H1 (cell line): ENCODE results near the gene MSI2. TPM values are rescaled to one million over a fixed set of nuclear protein-coding genes. Genes with fewer than 3 reads are reported as not detected.
A peak's percentile ranks its signal among the peaks of the same experiment; 100 is the strongest.

Experiments
- CTCF ChIA-PET: fragments of 300-600 bp; sonication (Branson Sonifier 250); formaldehyde crosslinking; loops from one replicate; lab custom pipeline; 2021; ENCODE audit not compliant: partially characterized antibody; lab: Charles Lee
- POLR2A ChIA-PET: fragments of 300-600 bp; sonication (Branson Sonifier 250); formaldehyde crosslinking; loops from one replicate; lab custom pipeline; 2021; ENCODE audit warnings: inconsistent platforms; ENCODE audit not compliant: partially characterized antibody; lab: Charles Lee
- DNase-seq, 2 experiments: peaks; one replicate each; pipeline versions ENCODE4 v3.0.0 to v3.0.0-alpha.2; 2010 to 2022; ENCODE audit warnings: low spot score in 2 of 2, low read depth in 1 of 2, mixed read lengths in 1 of 2
- FAIRE-seq: peaks from 2 replicates; lab custom pipeline; 2011; peaks lifted over from hg19 to GRCh38; lab: Jason Lieb, UNC
- H2AFZ ChIP-seq: 2 replicates; pipeline ENCODE4 v1.8.1; 2012; ENCODE audit warnings: low read length, inconsistent platforms
- H2AK5ac ChIP-seq: 2 replicates; pipeline ENCODE4 v1.6.1; 2013; ENCODE audit warnings: low read depth, low read length
- H2BK120ac ChIP-seq: replicated peaks from 2 replicates; pipeline ENCODE3; 2013; ENCODE audit warnings: low read depth, low read length, inconsistent platforms
- H2BK12ac ChIP-seq: 2 replicates; pipeline ENCODE4 v1.6.1; 2013; ENCODE audit warnings: low read depth, low read length
- H2BK15ac ChIP-seq: 2 replicates; pipeline ENCODE4 v1.6.1; 2013; ENCODE audit warnings: low read length
- H2BK20ac ChIP-seq: 2 replicates; pipeline ENCODE4 v1.6.1; 2013; ENCODE audit warnings: low read length
- H2BK5ac ChIP-seq: 2 replicates; pipeline ENCODE4 v1.6.1; 2013; ENCODE audit warnings: low read depth, low read length
- H3K14ac ChIP-seq: 2 replicates; pipeline ENCODE4 v1.6.1; 2013; ENCODE audit warnings: inconsistent platforms; ENCODE audit not compliant: insufficient read length
- H3K18ac ChIP-seq: 2 replicates; pipeline ENCODE4 v1.6.1; 2013; ENCODE audit warnings: low read length; ENCODE audit errors: extremely low read depth
- H3K23ac ChIP-seq: 2 replicates; pipeline ENCODE4 v1.6.1; 2013; ENCODE audit warnings: inconsistent platforms; ENCODE audit not compliant: insufficient read length
- H3K23me2 ChIP-seq: 2 replicates; pipeline ENCODE4 v1.6.1; 2013; ENCODE audit warnings: low read depth, low read length
- H3K27ac ChIP-seq: 2 replicates; pipeline ENCODE4 v1.6.1; 2011; ENCODE audit warnings: low read depth, low read length, inconsistent platforms
- H3K27me3 ChIP-seq, 4 experiments: replicated peaks in 1 of 4; 1 replicate in 1 of 4; 2 replicates in 3 of 4; pipeline versions ENCODE4 v1.6.1 to v1.8.1; 2011 to 2013; ENCODE audit warnings: low read length in 3 of 4, mild to moderate bottlenecking in 3 of 4, inconsistent platforms in 2 of 4, mixed read lengths in 2 of 4, moderate library complexity in 1 of 4; ENCODE audit not compliant: control insufficient read depth in 3 of 4, insufficient read depth in 3 of 4; ENCODE audit errors: extremely low read depth in 1 of 4
- H3K36me3 ChIP-seq, 4 experiments: 2 replicates each; pipeline versions ENCODE4 v1.6.1 to v1.8.1; 2011 to 2013; ENCODE audit warnings: mild to moderate bottlenecking in 4 of 4, low read length in 3 of 4, moderate library complexity in 2 of 4, control low read depth in 1 of 4, inconsistent platforms in 1 of 4; ENCODE audit not compliant: insufficient read depth in 4 of 4, control insufficient read depth in 2 of 4
- H3K4ac ChIP-seq: replicated peaks from 2 replicates; pipeline ENCODE3; 2013; ENCODE audit warnings: low read length, low read depth, mixed read lengths, inconsistent platforms; ENCODE audit not compliant: insufficient read length
- H3K4me1 ChIP-seq, 4 experiments: replicated peaks in 1 of 4; 1 replicate in 1 of 4; 2 replicates in 3 of 4; pipeline versions ENCODE4 v1.6.1 to v1.8.1; 2011 to 2013; ENCODE audit warnings: low read length in 3 of 4, inconsistent platforms in 2 of 4, mixed read lengths in 1 of 4; ENCODE audit not compliant: insufficient read depth in 4 of 4, control insufficient read depth in 3 of 4
- H3K4me2 ChIP-seq, 2 experiments: 2 replicates each; pipeline versions ENCODE4 v1.6.1 to v1.8.1; 2011 to 2013; ENCODE audit warnings: low read depth in 2 of 2, low read length in 2 of 2, control low read depth in 1 of 2, inconsistent platforms in 1 of 2, mild to moderate bottlenecking in 1 of 2; ENCODE audit not compliant: insufficient read depth in 1 of 2
- H3K4me3 ChIP-seq, 4 experiments: fragments of 200-600, 300-600 bp in 1 of 4; sonication (generic), shearing (Covaris generic), sonication (Bioruptor Twin) in 1 of 4; 2 replicates each; pipeline versions ENCODE4 v1.5.1 to v1.8.1; 2011 to 2016; ENCODE audit warnings: low read length in 4 of 4, low read depth in 3 of 4, control low read depth in 2 of 4, inconsistent platforms in 2 of 4, mild to moderate bottlenecking in 2 of 4, mixed read lengths in 1 of 4, moderate library complexity in 1 of 4; ENCODE audit not compliant: insufficient read depth in 2 of 4; ENCODE audit errors: extremely low read depth in 1 of 4
- H3K56ac ChIP-seq: replicated peaks from 2 replicates; pipeline ENCODE3; 2013; ENCODE audit warnings: low read depth, mild to moderate bottlenecking, mixed read lengths, low read length, inconsistent platforms; ENCODE audit not compliant: insufficient read length
- H3K79me1 ChIP-seq: 2 replicates; pipeline ENCODE4 v1.6.1; 2013; ENCODE audit warnings: low read depth, low read length, control low read depth
- H3K79me2 ChIP-seq, 2 experiments: 2 replicates each; pipeline versions ENCODE4 v1.6.1 to v1.8.1; 2012 to 2013; ENCODE audit warnings: low read length in 2 of 2, mild to moderate bottlenecking in 2 of 2, inconsistent platforms in 1 of 2; ENCODE audit not compliant: insufficient read depth in 2 of 2, control insufficient read depth in 1 of 2
- H3K9ac ChIP-seq, 4 experiments: replicated peaks in 1 of 4; 1 replicate in 1 of 4; 2 replicates in 3 of 4; pipeline versions ENCODE4 v1.6.1 to v1.8.1; 2011 to 2013; ENCODE audit warnings: low read depth in 3 of 4, low read length in 3 of 4, control low read depth in 2 of 4, mild to moderate bottlenecking in 2 of 4, moderate library complexity in 2 of 4, inconsistent platforms in 1 of 4; ENCODE audit errors: extremely low read depth in 1 of 4
- H3K9me3 ChIP-seq, 2 experiments: 2 replicates each; pipeline versions ENCODE4 v1.6.1 to v1.8.1; 2012 to 2013; ENCODE audit warnings: mild to moderate bottlenecking in 2 of 2, moderate library complexity in 2 of 2, control low read depth in 1 of 2, inconsistent platforms in 1 of 2, low read depth in 1 of 2, low read length in 1 of 2, mixed read lengths in 1 of 2; ENCODE audit not compliant: insufficient read depth in 2 of 2
- H4K20me1 ChIP-seq, 2 experiments: replicated peaks in 1 of 2; 2 replicates each; pipeline versions ENCODE3 to v1.8.1; 2011 to 2013; ENCODE audit warnings: inconsistent platforms in 2 of 2, low read length in 2 of 2, mild to moderate bottlenecking in 1 of 2; ENCODE audit not compliant: insufficient read depth in 2 of 2, control insufficient read depth in 1 of 2
- H4K5ac ChIP-seq: 2 replicates; pipeline ENCODE4 v1.6.1; 2013; ENCODE audit warnings: low read length, low read depth, mixed read lengths, inconsistent platforms; ENCODE audit not compliant: insufficient read length
- H4K8ac ChIP-seq: 2 replicates; pipeline ENCODE4 v1.8.0; 2013; ENCODE audit warnings: mild to moderate bottlenecking, moderate library complexity, low read length, inconsistent platforms; ENCODE audit not compliant: insufficient read depth; ENCODE audit errors: extremely low read depth
- H4K91ac ChIP-seq: replicated peaks from 2 replicates; pipeline ENCODE3; 2013; ENCODE audit warnings: low read length, mixed read lengths, inconsistent platforms; ENCODE audit not compliant: insufficient read length
- BACH1 ChIP-seq: IDR thresholded peaks from 2 replicates; pipeline ENCODE4 v1.6.1; 2012; ENCODE audit warnings: low read length, improper control_type of control experiment
- CHD2 ChIP-seq: IDR thresholded peaks from 2 replicates; pipeline ENCODE4 v1.6.1; 2012; ENCODE audit warnings: low read length, improper control_type of control experiment
- CREB1 ChIP-seq: IDR thresholded peaks from 2 replicates; pipeline ENCODE4 v1.6.1; 2012; ENCODE audit warnings: inconsistent platforms
- GABPA ChIP-seq: IDR thresholded peaks from 2 replicates; pipeline ENCODE4 v1.6.1; 2011; ENCODE audit warnings: mild to moderate bottlenecking, low read length, moderate library complexity, borderline replicate concordance; ENCODE audit not compliant: insufficient read depth
- JUND ChIP-seq: IDR thresholded peaks from 2 replicates; pipeline ENCODE4 v1.6.1; 2011; ENCODE audit warnings: mild to moderate bottlenecking, improper control_type of control experiment, low read length
- MAFK ChIP-seq: IDR thresholded peaks from 2 replicates; pipeline ENCODE4 v1.6.1; 2012; ENCODE audit warnings: low read depth, mild to moderate bottlenecking, improper control_type of control experiment, low read length
- SIN3A ChIP-seq, 2 experiments: IDR thresholded peaks in 1 of 2; conservative IDR thresholded peaks in 1 of 2; 2 replicates each; pipeline ENCODE4 v1.6.1; 2011 to 2012; ENCODE audit warnings: low read length in 2 of 2, improper control_type of control experiment in 1 of 2, low read depth in 1 of 2, mild to moderate bottlenecking in 1 of 2
- SP1 ChIP-seq: IDR thresholded peaks from 2 replicates; pipeline ENCODE4 v1.6.1; 2011; ENCODE audit warnings: low read depth, low read length
- SP2 ChIP-seq: IDR thresholded peaks from 2 replicates; pipeline ENCODE4 v1.6.1; 2012; ENCODE audit warnings: mild to moderate bottlenecking, low read length, inconsistent platforms
- WGBS, 2 experiments: shearing (Covaris generic) in 1 of 2; methylation state at CpG; one replicate each; pipeline versions ENCODE4 v1.1.6 to v1.1.7; 2013 to 2015; ENCODE audit warnings: low lambda C conversion rate in 2 of 2, mixed read lengths in 2 of 2, inconsistent platforms in 1 of 2, low coverage in 1 of 2, missing lambda C conversion rate in 1 of 2; ENCODE audit not compliant: insufficient replicate concordance in 2 of 2, insufficient coverage in 1 of 2, insufficient read length in 1 of 2; ENCODE audit errors: extremely low coverage in 1 of 2, missing lambda C conversion rate in 1 of 2; 5-methylcytosine and 5-hydroxymethylcytosine counted together
- polyA plus RNA-seq, 7 experiments: library from polyadenylated mRNA; depleted of rRNA in 3 of 7; stranded (reverse) in 5 of 7; unstranded in 2 of 7; fragments of >200 nt in 5 of 7; fragments of 200-250 nt in 2 of 7; gene quantifications; 1 replicate in 5 of 7; 2 replicates in 1 of 7; 4 replicates in 1 of 7; pipeline versions ENCODE4 v1.2.1 to v1.2.3, GENCODE V29; 2011 to 2013; ENCODE audit warnings: missing spikeins in 2 of 7, mixed read lengths in 2 of 7
- total RNA-seq: library from RNA; stranded (reverse); fragmentation: NEBNext Ultra II Directional; extraction: Animal tissue kit (Norgen Biotek cat#: 25700); gene quantifications from 2 replicates; pipeline ENCODE4 v1.2.1, GENCODE V29; 2021

The MSI2 gene
- total and polyA plus RNA-seq, 2 of the 8 experiments (the other 6 are each of a cell fraction or from before 2014, with no cell fraction given) = 36.7 to 80.6 TPM

- peak overlapping the region; percentile 46; the same call in 1 of the 2 replicates for H2AFZ ChIP-seq
Measured at GRCh38 chr17:57662644-57663308, 406.5 kb downstream of the MSI2 start.

More at GRCh38 chr17:57662644-57663308, 406.5 kb downstream of the MSI2 start:
- Histone ChIP-seq H3K18ac (no peak overlapping the region), H3K4me2 (peak overlapping the region; percentile 61 to 77), H2BK12ac (no peak overlapping the region; the same call in 1 of the 2 replicates), H4K5ac (no peak overlapping the region), H3K79me2 (no peaks in the 10 kb centered on the region), H2BK5ac (peak overlapping the region; percentile 7; the same call in 1 of the 2 replicates), H4K91ac (no peak overlapping the region), H3K79me1 (no peaks in the 10 kb centered on the region), H3K23ac (no peak overlapping the region), H3K27ac (no peak overlapping the region), H4K20me1 (no peaks in the 10 kb centered on the region), H3K9ac (peak overlapping the region in 2 of 4 experiments; percentile 11 to 25; a peak in 3 of 7 replicates), H3K4ac (no peak overlapping the region), H2BK120ac (no peak overlapping the region), H3K4me1 (peaks cover 14 to 24% (median 22%) of the 10 kb centered on the region in 4 experiments), H3K56ac (no peak overlapping the region), H2BK20ac (no peak overlapping the region), H2AK5ac (no peak overlapping the region), H4K8ac (no peak overlapping the region), H3K9me3 (no peaks in the 10 kb centered on the region), H3K14ac (no peak overlapping the region), H2BK15ac (0 out of 2 replicates have a peak overlapping the region, but pooled peaks have one; percentile 46), H3K23me2 (peaks cover 2% of the 10 kb centered on the region; the same call in 1 of the 2 replicates), H3K27me3 (no peaks in the 10 kb centered on the region), H3K36me3 (no peaks in the 10 kb centered on the region), H3K4me3 (peak overlapping the region; percentile 27 to 57 (median 44); a peak in 6 of 8 replicates)
- CTCF ChIA-PET = interaction anchor here (0.6 to 5.2 kb wide), 14 partner anchors 9 to 311 kb away, joined by 3 to 41 read pairs (median 3); no protein-coding TSS in a partner anchor
- FAIRE-seq = peak; percentile 50
- 3% methylated on average over 18 of the region's 21 CpGs; no CpG with 5 or more reads in 1 of the 2 experiments for WGBS, 2 experiments
- 0 out of 2 replicates have a peak, but pooled peaks have one; percentile 6 for TF ChIP-seq JUND
- peak; percentile 84 for TF ChIP-seq CHD2
- 0 out of 4 replicates have a peak, but pooled peaks of 1 of the 2 experiments have one; percentile 75 for TF ChIP-seq SIN3A (conservative IDR thresholded peaks at IDR 0.05 in 1 of 2, IDR thresholded peaks at IDR 0.05 in 1 of 2; ENCODE audit: low read depth in 1 of 2, low read length in 2 of 2)
- TF ChIP-seq BACH1 = peak; percentile 70
- TF ChIP-seq GABPA = no peak
- peak; percentile 97 for TF ChIP-seq SP1
- peak; percentile 57; the same call in 1 of the 2 replicates for TF ChIP-seq MAFK
- no peak for TF ChIP-seq CREB1
- peak; percentile 84 for TF ChIP-seq SP2
- DNase-seq = peak; percentile 82 to 97
- POLR2A ChIA-PET = interaction anchor here (4.2 kb wide), 1 partner anchor 11 kb away, joined by 18 read pairs; no protein-coding TSS in a partner anchor
